Measurements from ENCODE around the gene C6orf132.

The C6orf132 gene

DNA sequence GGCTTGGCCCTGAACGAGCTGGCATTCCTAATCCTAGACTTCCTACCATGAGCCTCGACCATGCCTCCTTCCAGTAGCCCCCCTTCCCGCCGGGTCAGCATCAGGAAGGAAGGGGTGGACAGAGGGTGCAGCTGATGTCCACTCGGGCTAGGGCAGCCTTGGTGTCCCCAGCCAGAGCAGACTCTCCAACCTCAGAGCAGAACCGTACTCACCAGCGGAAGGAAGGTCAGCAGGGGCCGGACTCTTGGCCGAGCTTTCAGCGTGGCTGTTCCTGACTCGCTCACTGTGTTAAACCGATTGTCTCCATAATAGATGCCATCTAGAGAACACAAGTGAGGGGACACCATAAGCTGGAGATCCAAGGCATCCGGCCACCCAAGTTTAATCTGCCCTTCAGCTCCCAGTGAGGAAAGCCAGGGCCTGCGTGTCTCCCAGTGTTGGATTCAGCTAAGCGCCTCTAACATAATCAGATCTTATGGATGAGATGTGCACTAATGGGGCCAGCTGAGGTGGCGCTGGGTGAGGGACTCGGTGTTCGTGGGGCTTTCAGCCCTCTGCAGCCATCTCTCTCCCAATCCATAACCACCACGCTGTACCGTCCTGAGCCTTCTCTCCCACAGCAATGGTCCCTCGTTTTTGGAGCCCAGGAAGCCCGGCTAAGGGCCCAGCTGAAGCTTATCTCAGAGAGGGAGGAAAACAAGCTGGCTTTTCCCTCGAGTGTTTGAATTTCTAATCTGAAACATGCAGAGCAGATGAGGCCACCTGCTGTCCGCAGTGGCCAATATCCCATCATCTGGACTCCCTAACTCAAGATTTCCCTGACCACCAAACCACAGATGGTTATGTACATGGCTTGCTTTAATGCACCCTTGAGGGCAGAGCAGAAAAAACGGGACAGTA lies 13.7 kb downstream of the C6orf132 start:
- no peak overlapping the region for H3K4me3 ChIP-seq (ENCODE audit: low read depth, low read length)
- DNase-seq (ENCODE audit: low read depth), result no peak
- no peak for TF ChIP-seq CTCF (IDR thresholded peaks at IDR 0.05; ENCODE audit: low read depth, low read length, missing control alignments)

DNA sequence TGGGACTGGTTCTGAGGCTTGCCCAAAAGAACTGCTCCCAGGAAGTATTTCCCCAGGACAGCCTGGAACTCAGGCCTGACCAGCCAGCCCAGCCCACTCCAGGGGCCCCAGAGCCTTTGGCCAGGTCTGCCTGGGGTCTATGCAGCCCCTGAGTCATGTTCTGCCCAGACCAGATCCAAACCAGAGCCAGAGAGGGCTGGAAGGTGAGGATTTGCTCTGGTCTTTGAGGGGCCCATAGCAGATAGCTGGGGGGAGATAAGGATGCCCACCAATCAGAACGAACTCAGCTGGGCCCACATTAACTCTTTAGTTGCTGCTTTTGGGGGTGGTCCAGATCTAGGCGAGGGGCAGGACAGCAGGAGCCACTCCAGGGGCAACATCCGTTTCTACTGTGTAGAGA lies 16.8 kb downstream of the C6orf132 start:
- no peak for TF ChIP-seq CTCF (IDR thresholded peaks at IDR 0.05; ENCODE audit: low read depth, low read length, missing control alignments)
- no peak for DNase-seq (ENCODE audit: low read depth)

GRCh38 chr6:42125231-42125630 lies 17.2 kb downstream of the C6orf132 start:
- DNase-seq (ENCODE audit: low read depth), result no peak
- no peak overlapping the region for H3K4me3 ChIP-seq (ENCODE audit: low read depth, low read length)
- TF ChIP-seq CTCF (IDR thresholded peaks at IDR 0.05; ENCODE audit: low read depth, low read length, missing control alignments), result no peak

More for the DNA sequence above, 16.8 kb downstream of the C6orf132 start:
- no peak overlapping the region for H3K4me3 ChIP-seq (ENCODE audit: low read depth, low read length)

DNA sequence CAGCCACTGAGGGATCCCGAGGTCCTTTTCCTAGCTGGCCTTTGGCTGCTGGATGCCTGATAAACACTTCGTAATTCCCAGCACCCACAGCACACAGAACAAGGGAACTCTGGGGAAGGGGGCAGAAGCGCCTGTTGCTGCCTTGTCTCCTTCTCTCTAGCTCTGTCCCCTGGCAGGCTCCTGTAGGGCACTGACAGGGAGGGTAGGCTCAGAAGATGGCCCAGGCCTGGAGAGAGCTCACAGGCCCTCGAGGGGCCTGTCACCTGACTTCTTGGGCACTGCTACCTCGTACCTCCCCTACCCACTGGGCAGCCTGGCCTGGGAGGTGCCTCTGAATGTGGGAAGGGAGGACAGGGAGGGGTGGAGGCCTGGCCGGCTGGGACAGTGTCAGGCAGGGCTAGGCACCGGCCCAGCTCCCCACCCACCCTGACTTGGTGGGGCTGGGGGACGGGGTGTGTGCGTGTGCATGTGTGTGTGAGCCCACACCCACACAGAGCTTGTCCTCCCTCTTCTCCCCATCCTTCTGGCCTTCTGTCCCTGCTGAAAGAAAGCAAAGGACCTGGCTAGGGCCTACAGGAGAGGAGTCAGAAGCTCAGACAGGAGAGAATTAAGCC lies 18.1 kb downstream of the C6orf132 start:
- no peak for DNase-seq (ENCODE audit: low read depth)
- no peak overlapping the region for H3K4me3 ChIP-seq (ENCODE audit: low read depth, low read length)
- no peak for TF ChIP-seq CTCF (IDR thresholded peaks at IDR 0.05; ENCODE audit: low read depth, low read length, missing control alignments)

DNA sequence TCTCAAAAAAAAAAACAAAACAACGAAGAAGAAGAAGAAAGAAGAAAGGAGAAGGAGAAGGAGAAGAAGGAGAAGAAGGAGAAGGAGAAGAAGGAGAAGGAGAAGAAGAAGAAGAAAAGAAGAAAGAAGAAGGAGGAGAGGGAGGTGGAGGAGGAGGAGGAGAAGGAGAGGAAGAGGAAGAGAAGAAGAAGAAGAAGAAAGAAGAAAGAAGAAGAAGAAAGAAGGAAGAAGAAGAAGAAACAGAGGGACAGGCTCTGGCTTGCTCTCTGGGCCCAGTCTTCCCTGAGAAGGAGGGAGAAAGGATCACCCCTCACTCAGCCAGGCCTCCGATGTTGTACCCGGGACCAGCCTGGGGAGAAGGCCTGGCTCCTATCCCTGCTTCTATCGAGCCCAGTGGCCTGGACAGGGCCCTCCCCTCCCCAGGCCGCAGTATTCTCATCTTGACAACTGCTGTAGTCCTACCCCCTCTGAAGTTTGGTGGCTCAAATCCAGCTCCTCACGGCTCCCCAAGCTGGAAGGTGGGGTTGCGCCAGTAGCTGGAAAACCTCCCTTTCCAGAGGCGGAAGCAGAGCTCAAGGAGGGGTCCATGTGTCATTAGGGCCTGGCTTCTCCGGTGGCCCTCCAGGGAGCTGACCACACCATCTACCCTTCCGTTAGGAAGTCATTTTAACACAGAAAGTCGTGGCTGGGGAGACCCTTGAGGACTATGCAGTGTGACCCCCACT lies 18.9 kb downstream of the C6orf132 start:
- TF ChIP-seq CTCF (IDR thresholded peaks at IDR 0.05; ENCODE audit: low read depth, low read length, missing control alignments), result no peak
- DNase-seq (ENCODE audit: low read depth), result no peak
- no peak overlapping the region for H3K4me3 ChIP-seq (ENCODE audit: low read depth, low read length)

DNA sequence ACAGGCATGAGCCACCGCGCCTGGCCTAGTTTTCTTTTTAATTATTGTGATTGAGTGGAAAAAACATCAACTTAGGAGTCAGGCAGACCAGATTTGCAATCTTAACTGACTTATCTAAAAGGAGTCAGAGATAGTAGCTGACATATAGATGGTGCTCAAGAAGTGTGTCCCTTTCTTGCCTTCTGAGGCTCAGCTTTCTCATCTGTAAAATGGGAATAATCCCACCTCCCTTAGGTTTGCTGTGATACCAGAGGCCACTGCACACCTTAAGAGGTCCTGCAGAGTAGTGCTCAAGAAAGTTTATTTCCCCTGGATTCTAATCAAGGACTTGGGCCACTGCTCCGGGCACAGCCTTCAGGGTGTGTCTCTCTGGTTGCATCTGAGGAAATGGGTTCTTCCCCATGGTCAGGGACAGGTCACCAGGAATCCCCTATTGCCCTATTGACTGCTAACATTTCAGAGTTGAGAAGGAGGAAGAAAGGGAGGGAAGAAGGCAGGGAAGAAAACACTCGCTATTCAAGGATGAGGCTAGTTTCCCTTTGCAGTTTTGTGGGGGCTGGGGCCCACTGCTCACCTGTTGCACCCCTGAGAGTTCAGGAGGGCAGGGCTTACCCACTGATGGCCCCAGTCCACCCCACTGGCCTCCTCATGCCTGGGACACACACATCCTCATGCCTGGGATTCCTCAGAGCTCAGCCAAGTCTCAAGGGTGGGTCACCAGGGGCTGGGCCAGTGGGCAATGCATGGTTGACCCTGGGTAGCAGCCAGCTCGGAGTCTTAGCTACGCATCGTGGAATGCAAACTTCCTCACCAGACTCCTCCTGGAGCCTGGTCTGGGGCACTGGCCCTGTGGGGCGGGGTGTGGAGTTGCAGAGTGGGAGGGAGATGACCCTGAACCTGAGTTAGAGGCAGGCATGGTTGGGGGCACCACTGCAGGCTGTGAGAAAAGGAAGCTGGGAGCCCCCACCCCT lies 21.2 kb downstream of the C6orf132 start:
- H3K4me3 ChIP-seq (ENCODE audit: low read depth, low read length), result no peak overlapping the region
- DNase-seq (ENCODE audit: low read depth), result no peak

More for the DNA sequence above, 21.2 kb downstream of the C6orf132 start:
- no peak for TF ChIP-seq CTCF (IDR thresholded peaks at IDR 0.05; ENCODE audit: low read depth, low read length, missing control alignments)
